Muscle layer of duodenum (tissue), 2 donors: ENCODE results near the gene AP2A2.

Experiments
- H3K27ac ChIP-seq: one replicate; pipeline ENCODE4 v1.7.0; 2013; ENCODE audit warnings: mild to moderate bottlenecking, low read length
- H3K27me3 ChIP-seq: one replicate; pipeline ENCODE4 v1.7.0; 2013; ENCODE audit warnings: low read depth, mild to moderate bottlenecking, control low read depth, low read length
- H3K36me3 ChIP-seq, 2 donors: one replicate each; pipeline ENCODE4 v1.7.0; 2013; ENCODE audit warnings: low read length in 2 of 2, control low read depth in 1 of 2, mild to moderate bottlenecking in 1 of 2; ENCODE audit not compliant: insufficient read depth in 2 of 2, control insufficient read depth in 1 of 2
- H3K4me1 ChIP-seq, 2 donors: one replicate each; pipeline ENCODE4 v1.7.0; 2013; ENCODE audit warnings: low read length in 2 of 2, mild to moderate bottlenecking in 2 of 2, control low read depth in 1 of 2, moderate library complexity in 1 of 2; ENCODE audit not compliant: insufficient read depth in 2 of 2, control insufficient read depth in 1 of 2
- H3K4me3 ChIP-seq, 2 donors: one replicate each; pipeline ENCODE4 v1.7.0; 2013; ENCODE audit warnings: low read length in 2 of 2, low read depth in 1 of 2, mild to moderate bottlenecking in 1 of 2
- H3K9me3 ChIP-seq, 2 donors: one replicate each; pipeline ENCODE4 v1.7.0; 2013; ENCODE audit warnings: low read length in 2 of 2, control low read depth in 1 of 2, mild to moderate bottlenecking in 1 of 2; ENCODE audit not compliant: control insufficient read depth in 1 of 2
- donor health status: healthy.

Gene AP2A2

GRCh38 chr11:1035577-1036283 lies 110.1 kb downstream of the AP2A2 start:
- H3K4me3 ChIP-seq, result no peak overlapping the region
- H3K4me1 ChIP-seq, result no peaks in the 10 kb centered on the region
- H3K27me3 ChIP-seq, result no peaks in the 10 kb centered on the region
- no peaks in the 10 kb centered on the region for H3K9me3 ChIP-seq
- no peaks in the 10 kb centered on the region for H3K36me3 ChIP-seq
- H3K27ac ChIP-seq, result no peak overlapping the region

DNA sequence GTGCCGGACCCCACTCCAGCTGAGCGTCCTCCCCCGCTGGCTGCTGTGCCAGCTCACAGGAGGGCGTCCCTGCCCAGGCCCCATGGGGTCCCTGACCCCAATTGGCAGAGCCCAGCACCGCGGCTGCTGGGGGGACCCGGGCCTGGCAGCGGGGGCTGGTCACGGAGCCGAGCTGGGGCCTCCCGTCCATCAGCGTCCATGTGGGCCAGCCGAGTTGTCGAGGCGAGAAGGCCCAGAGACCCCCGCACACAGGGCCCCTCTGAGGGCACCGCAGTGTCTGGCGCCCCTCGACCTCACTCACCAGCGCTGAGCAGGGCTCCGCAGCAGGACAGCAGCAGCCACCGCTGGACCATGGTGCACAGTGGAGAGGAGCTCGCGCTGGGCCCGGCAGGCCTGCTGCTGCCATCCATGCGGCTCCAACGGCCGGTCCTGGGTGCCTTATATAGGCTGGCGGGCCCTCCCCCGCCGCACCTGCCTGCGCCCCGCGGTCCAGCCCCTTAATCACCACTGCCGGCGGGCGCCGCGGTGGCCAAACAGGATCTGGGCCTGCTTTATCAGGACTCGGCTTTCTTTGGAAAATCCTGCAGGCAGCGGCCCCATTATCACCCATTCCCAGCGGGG lies 110.7 kb downstream of the AP2A2 start, which contains the start of gene MUC6:
TSS of gene MUC6 (minus strand) at position 416 of the 621 bp plus-strand sequence. CDS start at position 353, 63 bp downstream.
- Histone ChIP-seq H3K27me3 (no peaks in the 10 kb centered on the region), H3K9me3 (no peaks in the 10 kb centered on the region), H3K27ac (no peak within 1 kb of the TSS), H3K4me1 (no peaks in the 10 kb centered on the region), H3K4me3 (no peak within 1 kb of the TSS), H3K36me3 (no peaks in the 10 kb centered on the region)

DNA sequence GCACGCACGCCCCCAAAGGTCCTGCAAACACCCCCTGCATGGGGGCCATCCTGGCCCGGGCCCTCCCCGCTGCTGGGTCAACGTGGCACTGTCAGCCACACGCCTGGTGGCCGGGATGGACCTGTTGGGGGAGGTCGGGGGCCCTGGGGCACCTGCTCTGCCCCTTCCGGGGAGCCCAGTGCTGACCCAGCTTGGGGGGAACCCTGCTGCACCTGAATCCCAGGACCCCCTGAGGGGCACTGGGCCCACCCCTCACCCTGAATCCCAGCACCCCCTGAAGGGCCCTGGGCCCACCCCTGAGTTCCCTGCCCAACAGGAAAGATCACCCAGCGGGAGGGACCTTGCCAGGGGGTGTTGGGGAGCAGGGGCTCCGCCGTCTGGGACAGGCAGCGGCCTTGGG lies 111.3 kb downstream of the AP2A2 start:
- H3K4me1 ChIP-seq, result no peaks in the 10 kb centered on the region
- no peak overlapping the region for H3K27ac ChIP-seq
- no peak overlapping the region for H3K4me3 ChIP-seq
- no peaks in the 10 kb centered on the region for H3K36me3 ChIP-seq
- no peaks in the 10 kb centered on the region for H3K9me3 ChIP-seq
- no peaks in the 10 kb centered on the region for H3K27me3 ChIP-seq

DNA sequence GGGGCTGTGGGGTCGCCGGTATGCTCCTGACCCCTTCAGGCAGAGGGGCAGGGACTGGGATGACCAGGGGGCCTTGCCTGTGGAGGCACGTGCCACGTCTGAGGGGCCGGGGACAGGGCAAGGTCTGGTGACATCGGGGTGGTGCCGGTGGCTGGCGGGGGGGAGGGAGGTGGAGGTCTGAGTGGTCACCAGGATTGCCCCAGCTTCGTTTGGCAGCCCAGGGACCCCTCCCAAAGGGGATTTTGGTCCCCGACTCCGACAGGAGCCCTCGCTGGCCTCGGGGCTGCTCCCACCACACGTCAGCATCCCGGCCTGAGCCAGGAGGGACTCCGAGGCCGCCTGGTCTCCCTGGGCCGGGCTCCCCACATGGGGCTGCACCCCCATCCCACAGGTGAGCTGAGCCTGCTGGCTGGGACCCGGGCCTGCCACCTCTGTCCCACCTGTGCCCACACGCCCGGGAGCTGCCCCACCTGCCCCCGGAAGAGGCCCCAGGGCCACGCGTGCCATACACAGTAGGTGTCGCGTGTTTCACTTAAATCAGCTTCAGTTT lies 111.9 kb downstream of the AP2A2 start:
- H3K27me3 ChIP-seq, result no peaks in the 10 kb centered on the region
- no peaks in the 10 kb centered on the region for H3K4me1 ChIP-seq
- no peak overlapping the region for H3K4me3 ChIP-seq
- H3K9me3 ChIP-seq, result no peaks in the 10 kb centered on the region
- no peak overlapping the region for H3K27ac ChIP-seq
- no peaks in the 10 kb centered on the region for H3K36me3 ChIP-seq

DNA sequence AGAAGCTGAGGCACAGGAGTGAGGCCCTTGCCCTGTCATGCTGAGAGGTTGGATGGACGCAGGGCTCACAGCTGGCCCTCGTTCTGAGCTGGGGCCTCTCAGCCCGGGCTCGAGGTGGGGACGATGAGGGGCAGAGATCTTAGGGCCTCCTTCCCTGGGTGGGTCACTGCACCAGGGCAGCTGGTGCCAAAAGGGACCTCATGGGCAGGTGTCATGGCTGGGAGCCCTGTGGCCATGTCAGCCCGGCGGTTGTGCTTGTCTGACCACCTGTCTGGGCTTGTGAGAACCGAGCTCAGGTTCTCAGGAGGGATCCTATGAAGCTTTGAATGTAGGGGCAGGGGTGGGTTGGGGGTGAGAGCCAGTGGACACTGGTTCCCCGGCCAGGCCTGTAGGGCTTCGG lies 112.7 kb downstream of the AP2A2 start:
- Histone ChIP-seq H3K27me3 (no peaks in the 10 kb centered on the region), H3K36me3 (no peaks in the 10 kb centered on the region), H3K4me3 (no peak overlapping the region), H3K9me3 (no peaks in the 10 kb centered on the region), H3K4me1 (no peaks in the 10 kb centered on the region), H3K27ac (no peak overlapping the region)

- Histone ChIP-seq H3K27ac (no peak overlapping the region), H3K4me3 (no peak overlapping the region), H3K9me3 (no peaks in the 10 kb centered on the region), H3K36me3 (no peaks in the 10 kb centered on the region), H3K27me3 (no peaks in the 10 kb centered on the region), H3K4me1 (no peaks in the 10 kb centered on the region)
Observed at GRCh38 chr11:1038921-1039320, 113.3 kb downstream of the AP2A2 start.

- H3K36me3 ChIP-seq, result no peaks in the 10 kb centered on the region
- no peaks in the 10 kb centered on the region for H3K27me3 ChIP-seq
- no peaks in the 10 kb centered on the region for H3K4me1 ChIP-seq
Observed at GRCh38 chr11:1039481-1040427, 114.1 kb downstream of the AP2A2 start.

GRCh38 chr11:1040428-1041148 lies 114.9 kb downstream of the AP2A2 start:
- Histone ChIP-seq H3K9me3 (peaks cover 0 to 2% of the 10 kb centered on the region in 2 donors), H3K27ac (no peak overlapping the region), H3K36me3 (no peaks in the 10 kb centered on the region), H3K27me3 (no peaks in the 10 kb centered on the region), H3K4me1 (no peaks in the 10 kb centered on the region), H3K4me3 (no peak overlapping the region)

More at GRCh38 chr11:1039481-1040427, 114.1 kb downstream of the AP2A2 start:
- Histone ChIP-seq H3K27ac (no peak overlapping the region), H3K4me3 (no peak overlapping the region), H3K9me3 (no peaks in the 10 kb centered on the region)

DNA sequence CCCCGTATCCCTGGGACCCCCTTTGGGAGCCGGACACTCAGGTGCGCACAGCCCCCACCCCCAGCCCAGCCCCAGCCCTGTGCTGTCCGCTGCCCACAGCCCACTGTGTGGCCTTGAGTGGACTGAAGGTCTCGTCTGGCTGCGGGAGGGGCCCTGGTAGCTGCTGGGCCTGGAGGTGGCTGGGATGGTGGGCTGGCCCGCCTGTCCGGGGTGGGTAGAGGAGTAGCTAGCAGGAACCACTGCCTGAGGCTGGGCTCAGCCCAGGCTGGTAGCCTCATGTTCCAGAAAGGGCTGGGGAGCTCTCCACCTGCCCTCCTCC lies 115.4 kb downstream of the AP2A2 start:
- H3K4me1 ChIP-seq, result no peaks in the 10 kb centered on the region
- H3K36me3 ChIP-seq, result no peaks in the 10 kb centered on the region
- H3K9me3 ChIP-seq, result peaks cover 0 to 2% of the 10 kb centered on the region in 2 donors
- H3K27me3 ChIP-seq, result no peaks in the 10 kb centered on the region
- H3K27ac ChIP-seq, result no peak overlapping the region
- no peak overlapping the region for H3K4me3 ChIP-seq

GRCh38 chr11:1041471-1041870 lies 115.8 kb downstream of the AP2A2 start:
- Histone ChIP-seq H3K4me3 (no peak overlapping the region), H3K4me1 (no peaks in the 10 kb centered on the region), H3K36me3 (no peaks in the 10 kb centered on the region), H3K27me3 (no peaks in the 10 kb centered on the region), H3K27ac (no peak overlapping the region), H3K9me3 (peaks cover 0 to 2% of the 10 kb centered on the region in 2 donors)
